Measurements from ENCODE around the gene TM4SF20.
A peak's percentile ranks its signal among the peaks of the same experiment; 100 is the strongest.

Gene TM4SF20

DNA sequence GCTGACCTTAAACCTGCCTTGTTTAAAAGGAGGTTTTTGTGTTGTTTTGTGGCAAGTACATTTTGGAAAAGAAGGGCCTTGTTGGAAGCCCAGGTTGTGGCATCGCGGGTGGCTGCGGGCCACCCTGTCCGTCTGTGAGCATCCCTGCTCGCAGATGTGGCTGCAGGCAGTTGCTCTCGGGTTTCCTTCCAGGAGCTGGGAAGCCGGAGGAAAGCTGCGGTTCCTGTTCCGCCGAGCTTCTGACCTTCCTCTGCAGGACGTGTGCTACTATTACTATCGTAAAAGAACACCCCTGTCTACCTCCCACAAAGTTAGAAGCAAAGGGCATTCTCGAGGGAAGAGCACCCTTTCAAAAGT is 53.3 kb downstream of the TM4SF20 start:
- Histone ChIP-seq H3K14ac (ENCODE audit: low read length) (no peak overlapping the region), H4K8ac (ENCODE audit: low read depth, low read length) (no peak overlapping the region), H2BK120ac (ENCODE audit: low read depth, low read length) (no peak overlapping the region), H3K4me2 (ENCODE audit: insufficient read depth, low read length, poor library complexity, severe bottlenecking) (peak overlapping the region; percentile 60), H3K4me1 (ENCODE audit: control insufficient read depth in 2 of 2, insufficient read depth in 1 of 2, low read depth in 1 of 2, low read length in 2 of 2) (peaks cover 0 to 4% of the 10 kb centered on the region in 2 donors), H3K79me1 (ENCODE audit: low read depth, low read length) (peaks cover 5% of the 10 kb centered on the region), H3K18ac (ENCODE audit: low read length) (peak overlapping the region; percentile 98), H4K91ac (ENCODE audit: low read depth, low read length, poor library complexity) (no peak overlapping the region), H3K27ac (replicated peaks; ENCODE audit: low read length) (peak overlapping the region; percentile 69), H3K23ac (ENCODE audit: low read depth, low read length, poor library complexity) (no peak overlapping the region), H2AFZ (ENCODE audit: low read length) (peak overlapping the region; percentile 97), H2BK12ac (ENCODE audit: low read length) (no peak overlapping the region), H3K27me3 (ENCODE audit: control insufficient read depth in 3 of 3, insufficient read depth in 3 of 3, low read depth in 1 of 3, low read length in 3 of 3) (no peaks in the 10 kb centered on the region), H3K9ac (ENCODE audit: low read depth, low read length, poor library complexity) (peak overlapping the region; percentile 60), H2BK5ac (ENCODE audit: low read length) (peak overlapping the region; percentile 87), H3K4me3 (ENCODE audit: low read length in 2 of 2) (peak overlapping the region; percentile 66 to 87), H3K36me3 (replicated peaks in 1 of 2; ENCODE audit: control insufficient read depth in 2 of 2, insufficient read depth in 2 of 2, low read length in 2 of 2) (peaks cover 3 to 25% of the 10 kb centered on the region in 2 donors), H3K4ac (ENCODE audit: low read length) (no peak overlapping the region), H2BK15ac (ENCODE audit: low read length) (no peak overlapping the region), H2AK5ac (ENCODE audit: low read depth, low read length) (peak overlapping the region; percentile 63), H3K9me3 (replicated peaks in 1 of 2; ENCODE audit: control insufficient read depth in 2 of 2, insufficient read depth in 1 of 2, low read depth in 1 of 2, low read length in 2 of 2) (peaks cover 3 to 4% of the 10 kb centered on the region in 2 donors)
- DNase-seq (ENCODE audit: low spot score): no peak
- WGBS, 2 donors (ENCODE audit: extremely low coverage in 2 of 2, insufficient read length in 2 of 2, insufficient replicate concordance in 1 of 2): no CpG with 5 or more reads among the region's 13 CpGs

DNA sequence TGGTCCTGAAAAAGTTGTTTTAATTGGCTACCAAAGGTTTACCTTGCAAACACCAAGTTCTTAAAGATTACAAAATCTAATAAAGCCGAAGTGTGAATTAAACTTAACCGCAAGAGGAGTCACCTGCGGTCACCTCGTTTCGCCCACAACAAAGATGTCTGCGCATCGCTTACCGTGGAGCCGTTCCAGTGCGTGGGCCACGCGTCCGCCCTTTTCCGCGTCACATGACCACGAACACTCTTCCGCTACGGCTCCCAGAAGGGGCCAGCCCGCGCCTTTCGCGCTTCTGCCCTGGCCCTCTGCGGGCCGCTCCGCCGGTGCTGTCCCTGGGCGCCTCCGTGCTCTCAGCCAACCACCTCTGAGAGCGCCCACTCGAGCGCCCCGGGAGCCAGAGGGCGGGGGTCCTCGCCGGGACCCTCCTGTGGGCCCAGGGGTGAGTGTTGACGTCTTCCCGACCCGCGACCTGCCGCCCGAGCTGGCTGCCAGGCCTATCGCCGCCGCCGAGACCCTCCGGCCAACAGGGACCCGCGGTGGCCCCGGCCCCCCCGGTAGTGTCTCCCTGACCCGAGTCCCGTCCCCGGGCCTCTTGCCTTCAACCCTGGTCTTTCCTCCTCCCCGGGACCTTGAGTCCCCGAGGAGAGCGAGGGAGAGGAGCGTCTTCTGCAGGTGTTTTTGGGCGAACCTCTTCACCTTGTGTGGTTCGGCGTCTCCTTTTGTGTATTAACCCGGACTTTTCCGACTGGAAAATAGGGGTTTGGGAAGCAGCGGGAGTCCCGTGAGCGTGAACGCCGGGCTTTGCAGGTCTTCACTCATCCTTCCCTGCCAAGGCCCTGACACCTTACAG is 53.9 kb downstream of the TM4SF20 start, which contains the start of gene MFF:
MFF (plus strand) TSS at position 257 of the 844 bp plus-strand sequence. CDS start 5,415 bp downstream, outside the sequence.
- H2BK120ac ChIP-seq (ENCODE audit: low read depth, low read length): no peak within 1 kb of the TSS
- H2BK12ac ChIP-seq (ENCODE audit: low read length): no peak within 1 kb of the TSS
- H3K27me3 ChIP-seq (ENCODE audit: control insufficient read depth in 3 of 3, insufficient read depth in 3 of 3, low read depth in 1 of 3, low read length in 3 of 3): no peaks in the 10 kb centered on the region
- DNase-seq (ENCODE audit: low spot score): peak; percentile 70
- peak within 1 kb of the TSS; percentile 66 to 87 for H3K4me3 ChIP-seq (ENCODE audit: low read length in 2 of 2)
- H4K91ac ChIP-seq (ENCODE audit: low read depth, low read length, poor library complexity): no peak within 1 kb of the TSS
- H3K27ac ChIP-seq (replicated peaks; ENCODE audit: low read length): peak within 1 kb of the TSS; percentile 69
- H3K9ac ChIP-seq (ENCODE audit: low read depth, low read length, poor library complexity): peak within 1 kb of the TSS; percentile 90
- H2AFZ ChIP-seq (ENCODE audit: low read length): peak within 1 kb of the TSS; percentile 97
- H3K14ac ChIP-seq (ENCODE audit: low read length): no peak within 1 kb of the TSS
- no peak within 1 kb of the TSS for H3K4ac ChIP-seq (ENCODE audit: low read length)
- peaks cover 7% of the 10 kb centered on the region for H3K79me1 ChIP-seq (ENCODE audit: low read depth, low read length)
- H2AK5ac ChIP-seq (ENCODE audit: low read depth, low read length): peak within 1 kb of the TSS; percentile 63
- peaks cover 0 to 4% of the 10 kb centered on the region in 2 donors for H3K4me1 ChIP-seq (ENCODE audit: control insufficient read depth in 2 of 2, insufficient read depth in 1 of 2, low read depth in 1 of 2, low read length in 2 of 2)
- WGBS, 2 donors (ENCODE audit: extremely low coverage in 2 of 2, insufficient read length in 2 of 2, insufficient replicate concordance in 1 of 2): no CpG with 5 or more reads among the region's 67 CpGs
- peaks cover 3 to 6% of the 10 kb centered on the region in 2 donors for H3K9me3 ChIP-seq (replicated peaks in 1 of 2; ENCODE audit: control insufficient read depth in 2 of 2, insufficient read depth in 1 of 2, low read depth in 1 of 2, low read length in 2 of 2)
- no peak within 1 kb of the TSS for H4K8ac ChIP-seq (ENCODE audit: low read depth, low read length)
- peak within 1 kb of the TSS; percentile 98 for H3K18ac ChIP-seq (ENCODE audit: low read length)
- H2BK5ac ChIP-seq (ENCODE audit: low read length): peak within 1 kb of the TSS; percentile 87
- H3K23ac ChIP-seq (ENCODE audit: low read depth, low read length, poor library complexity): peak within 1 kb of the TSS; percentile 65
- H3K36me3 ChIP-seq (replicated peaks in 1 of 2; ENCODE audit: control insufficient read depth in 2 of 2, insufficient read depth in 2 of 2, low read length in 2 of 2): peaks cover 0 to 19% of the 10 kb centered on the region in 2 donors
- H3K4me2 ChIP-seq (ENCODE audit: insufficient read depth, low read length, poor library complexity, severe bottlenecking): peak within 1 kb of the TSS; percentile 60
- H2BK15ac ChIP-seq (ENCODE audit: low read length): no peak within 1 kb of the TSS

DNA sequence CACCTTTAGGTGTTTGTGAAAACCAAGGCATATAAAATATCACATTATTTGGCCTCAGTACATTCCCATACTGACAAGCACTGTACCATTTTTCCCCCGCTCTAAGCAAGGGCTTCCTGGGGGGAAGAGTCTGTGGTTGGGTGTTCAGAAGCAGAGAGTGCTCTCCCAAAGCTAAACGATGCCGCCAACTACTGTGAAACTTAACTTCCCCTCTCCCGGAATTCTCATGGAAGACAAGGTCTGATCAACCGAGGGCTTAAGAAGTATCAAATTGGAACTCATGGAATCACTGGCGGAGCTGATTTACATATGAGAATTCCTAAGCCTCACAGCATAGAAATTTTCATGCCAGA is 54.5 kb downstream of the TM4SF20 start:
- no peak overlapping the region for H3K18ac ChIP-seq (ENCODE audit: low read length)
- peak overlapping the region; percentile 57 for H3K4me2 ChIP-seq (ENCODE audit: insufficient read depth, low read length, poor library complexity, severe bottlenecking)
- no peak overlapping the region for H3K14ac ChIP-seq (ENCODE audit: low read length)
- H3K9ac ChIP-seq (ENCODE audit: low read depth, low read length, poor library complexity): no peak overlapping the region
- DNase-seq (ENCODE audit: low spot score): no peak
- H3K4me3 ChIP-seq (ENCODE audit: low read length in 2 of 2): peak overlapping the region; percentile 66 to 87
- H4K8ac ChIP-seq (ENCODE audit: low read depth, low read length): no peak overlapping the region
- no peak overlapping the region for H4K91ac ChIP-seq (ENCODE audit: low read depth, low read length, poor library complexity)
- H2AK5ac ChIP-seq (ENCODE audit: low read depth, low read length): no peak overlapping the region
- H3K27ac ChIP-seq (replicated peaks; ENCODE audit: low read length): no peak overlapping the region
- no peak overlapping the region for H3K4ac ChIP-seq (ENCODE audit: low read length)
- H3K36me3 ChIP-seq (replicated peaks in 1 of 2; ENCODE audit: control insufficient read depth in 2 of 2, insufficient read depth in 2 of 2, low read length in 2 of 2): peaks cover 0 to 13% of the 10 kb centered on the region in 2 donors
- peak overlapping the region; percentile 97 for H2AFZ ChIP-seq (ENCODE audit: low read length)
- no peak overlapping the region for H3K23ac ChIP-seq (ENCODE audit: low read depth, low read length, poor library complexity)
- no peak overlapping the region for H2BK5ac ChIP-seq (ENCODE audit: low read length)
- WGBS, 2 donors (ENCODE audit: extremely low coverage in 2 of 2, insufficient read length in 2 of 2, insufficient replicate concordance in 1 of 2): no CpG with 5 or more reads among the region's 6 CpGs
- H2BK15ac ChIP-seq (ENCODE audit: low read length): no peak overlapping the region
- peaks cover 7% of the 10 kb centered on the region for H3K79me1 ChIP-seq (ENCODE audit: low read depth, low read length)
- peaks cover 3 to 6% of the 10 kb centered on the region in 2 donors for H3K9me3 ChIP-seq (replicated peaks in 1 of 2; ENCODE audit: control insufficient read depth in 2 of 2, insufficient read depth in 1 of 2, low read depth in 1 of 2, low read length in 2 of 2)
- no peaks in the 10 kb centered on the region for H3K27me3 ChIP-seq (ENCODE audit: control insufficient read depth in 3 of 3, insufficient read depth in 3 of 3, low read depth in 1 of 3, low read length in 3 of 3)
- H2BK12ac ChIP-seq (ENCODE audit: low read length): no peak overlapping the region
- peaks cover 0 to 4% of the 10 kb centered on the region in 2 donors for H3K4me1 ChIP-seq (ENCODE audit: control insufficient read depth in 2 of 2, insufficient read depth in 1 of 2, low read depth in 1 of 2, low read length in 2 of 2)
- no peak overlapping the region for H2BK120ac ChIP-seq (ENCODE audit: low read depth, low read length)

DNA sequence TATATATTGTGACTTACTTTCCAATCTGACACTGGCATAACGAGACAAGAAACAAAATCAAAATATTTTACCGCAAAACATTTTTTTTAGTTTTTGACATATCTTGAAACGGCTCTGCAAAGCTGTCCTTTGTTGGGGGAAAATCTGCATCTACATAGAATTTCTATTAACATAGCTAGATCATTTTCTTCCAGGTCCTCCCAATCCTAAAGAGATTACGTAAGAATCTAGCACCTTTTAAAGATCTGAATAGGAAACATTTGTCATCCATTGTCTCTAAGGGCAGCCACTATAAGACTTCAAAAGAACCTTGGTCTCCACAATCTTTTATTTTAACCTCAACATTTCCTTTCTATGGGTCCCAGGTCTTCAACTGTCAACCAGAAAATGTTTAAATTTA is 55.3 kb downstream of the TM4SF20 start:
- no peak overlapping the region for H2AK5ac ChIP-seq (ENCODE audit: low read depth, low read length)
- no peak overlapping the region for H3K4me2 ChIP-seq (ENCODE audit: insufficient read depth, low read length, poor library complexity, severe bottlenecking)
- no peak overlapping the region for H2BK15ac ChIP-seq (ENCODE audit: low read length)
- no CpG with 5 or more reads among the region's 4 CpGs for WGBS, 2 donors (ENCODE audit: extremely low coverage in 2 of 2, insufficient read length in 2 of 2, insufficient replicate concordance in 1 of 2)
- H4K91ac ChIP-seq (ENCODE audit: low read depth, low read length, poor library complexity): no peak overlapping the region
- no peak overlapping the region for H3K14ac ChIP-seq (ENCODE audit: low read length)
- H2BK12ac ChIP-seq (ENCODE audit: low read length): no peak overlapping the region
- H2AFZ ChIP-seq (ENCODE audit: low read length): peak overlapping the region; percentile 97
- H3K9ac ChIP-seq (ENCODE audit: low read depth, low read length, poor library complexity): no peak overlapping the region
- no peak overlapping the region for H3K4me3 ChIP-seq (ENCODE audit: low read length in 2 of 2)
- peaks cover 3 to 6% of the 10 kb centered on the region in 2 donors for H3K9me3 ChIP-seq (replicated peaks in 1 of 2; ENCODE audit: control insufficient read depth in 2 of 2, insufficient read depth in 1 of 2, low read depth in 1 of 2, low read length in 2 of 2)
- peaks cover 0 to 4% of the 10 kb centered on the region in 2 donors for H3K4me1 ChIP-seq (ENCODE audit: control insufficient read depth in 2 of 2, insufficient read depth in 1 of 2, low read depth in 1 of 2, low read length in 2 of 2)
- H3K23ac ChIP-seq (ENCODE audit: low read depth, low read length, poor library complexity): no peak overlapping the region
- H3K18ac ChIP-seq (ENCODE audit: low read length): no peak overlapping the region
- no peak overlapping the region for H4K8ac ChIP-seq (ENCODE audit: low read depth, low read length)
- H2BK5ac ChIP-seq (ENCODE audit: low read length): no peak overlapping the region
- H2BK120ac ChIP-seq (ENCODE audit: low read depth, low read length): no peak overlapping the region
- H3K4ac ChIP-seq (ENCODE audit: low read length): no peak overlapping the region
- peaks cover 7% of the 10 kb centered on the region for H3K79me1 ChIP-seq (ENCODE audit: low read depth, low read length)
- no peak overlapping the region for H3K27ac ChIP-seq (replicated peaks; ENCODE audit: low read length)
- H3K27me3 ChIP-seq (ENCODE audit: control insufficient read depth in 3 of 3, insufficient read depth in 3 of 3, low read depth in 1 of 3, low read length in 3 of 3): no peaks in the 10 kb centered on the region
- no peak for DNase-seq (ENCODE audit: low spot score)
- peaks cover 0 to 5% of the 10 kb centered on the region in 2 donors for H3K36me3 ChIP-seq (replicated peaks in 1 of 2; ENCODE audit: control insufficient read depth in 2 of 2, insufficient read depth in 2 of 2, low read length in 2 of 2)

All from neuronal stem cell (in vitro differentiated cells).